GM23338 (cell line): Measurements from ENCODE around the gene CSNK2B. TPM values are rescaled to one million over a fixed set of nuclear protein-coding genes. Genes with fewer than 3 reads are reported as not detected.

Experiments
- CREB1 ChIP-seq: fragments of 250-450 bp; sonication (Bioruptor Pico); IDR thresholded peaks from 2 replicates; pipeline ENCODE4 v1.5.0; 2020; ENCODE audit warnings: low read depth, mild to moderate bottlenecking, moderate library complexity
- JUNB ChIP-seq: IDR thresholded peaks from one replicate; pipeline ENCODE4 v1.6.1; 2016; ENCODE audit warnings: antibody characterized with exemption; ENCODE audit not compliant: unreplicated experiment
- REST ChIP-seq: IDR thresholded peaks from one replicate; pipeline ENCODE4 v1.6.1; 2018; ENCODE audit warnings: antibody characterized with exemption; ENCODE audit not compliant: unreplicated experiment
- ZNF331 ChIP-seq: fragments of 250-450 bp; sonication (Bioruptor Pico); IDR thresholded peaks from 2 replicates; pipeline ENCODE4 v1.5.0; 2020; ENCODE audit warnings: low read depth, mild to moderate bottlenecking, moderate library complexity
- ZNF462 ChIP-seq: fragments of 250-450 bp; sonication (Bioruptor Pico); IDR thresholded peaks from 2 replicates; pipeline ENCODE4 v1.5.0; 2020; ENCODE audit warnings: mild to moderate bottlenecking, moderate library complexity
- polyA plus RNA-seq: library from polyadenylated mRNA; unstranded; fragments of >200 nt; fragmentation: Nextera tagmentation; extraction: Ambion mirVana; gene quantifications from 2 replicates; pipeline ENCODE4 v1.2.1, GENCODE V29; 2016
- total RNA-seq: library from RNA; depleted of rRNA; stranded (reverse); fragments of >200 nt; shearing (Covaris generic); gene quantifications from 2 replicates; pipeline ENCODE4 v1.2.3, GENCODE V29; 2014

The CSNK2B gene
- total and polyA plus RNA-seq, 2 experiments from 2014 or later, result 260 to 271 TPM

- no peak for TF ChIP-seq REST
- no peak for TF ChIP-seq ZNF462 (CRISPR knock-in tag)
- no peak for TF ChIP-seq CREB1 (CRISPR knock-in tag)
- TF ChIP-seq JUNB, result no peak
- no peak for TF ChIP-seq ZNF331 (CRISPR knock-in tag)
These were observed 30.8 kb upstream of the CSNK2B start (continued) for GRCh38 chr6:31634969-31635575.
